ENCODE measurements around the gene PLTP. TPM values are rescaled to one million over a fixed set of nuclear protein-coding genes. Genes with fewer than 3 reads are reported as not detected.

PLTP gene
- total RNA-seq, 4 donors from 2014 or later, result 31.2 to 221 (median 113) TPM

GRCh38 chr20:45886590-45887345 lies 25.2 kb downstream of the PLTP start:
- DNase-seq, result no peak
- intact Hi-C loops (cut with DNase I; ENCODE audit: low total_unique reads), result no loop called here

GRCh38 chr20:45883100-45883469 lies 28.9 kb downstream of the PLTP start:
- Histone ChIP-seq H3K4me1 (peaks cover 0 to 7% of the 10 kb centered on the region in 2 donors), H3K9me3 (no peaks in the 10 kb centered on the region), H3K27me3 (no peaks in the 10 kb centered on the region), H3K27ac (no peak overlapping the region), H3K4me3 (no peak overlapping the region), H3K36me3 (no peaks in the 10 kb centered on the region)
- DNase-seq, result no peak
- TF ChIP-seq POLR2A (IDR thresholded peaks at IDR 0.05) (no peak), CTCF (IDR thresholded peaks at IDR 0.05) (no peak)
- intact Hi-C loops (cut with DNase I; ENCODE audit: low total_unique reads), result no loop called here

More at GRCh38 chr20:45886590-45887345, 25.2 kb downstream of the PLTP start:
- H3K4me1 ChIP-seq, result peaks cover 2 to 5% of the 10 kb centered on the region in 2 donors
- no peaks in the 10 kb centered on the region for H3K9me3 ChIP-seq
- TF ChIP-seq CTCF (IDR thresholded peaks at IDR 0.05) (no peak), POLR2A (IDR thresholded peaks at IDR 0.05) (no peak)
- H3K4me3 ChIP-seq, result no peak overlapping the region
- no peak overlapping the region for H3K27ac ChIP-seq
- no peaks in the 10 kb centered on the region for H3K36me3 ChIP-seq
- no peaks in the 10 kb centered on the region for H3K27me3 ChIP-seq

- no peak for DNase-seq
- intact Hi-C loops (cut with DNase I; ENCODE audit: low total_unique reads), result no loop called here
- H3K27me3 ChIP-seq, result no peaks in the 10 kb centered on the region
- no peak overlapping the region for H3K4me3 ChIP-seq
- no peak for TF ChIP-seq CTCF (IDR thresholded peaks at IDR 0.05)
- TF ChIP-seq POLR2A (IDR thresholded peaks at IDR 0.05), result no peak
- no peaks in the 10 kb centered on the region for H3K36me3 ChIP-seq
- H3K9me3 ChIP-seq, result no peaks in the 10 kb centered on the region
- no peak overlapping the region for H3K27ac ChIP-seq
- H3K4me1 ChIP-seq, result peaks cover 0 to 7% of the 10 kb centered on the region in 2 donors
Observed at GRCh38 chr20:45882469-45883099, 29.4 kb downstream of the PLTP start.

GRCh38 chr20:45880988-45881788 lies 30.8 kb downstream of the PLTP start, which contains the start of gene ZSWIM1:
Gene ZSWIM1 (plus strand): TSS chr20:45881227. CDS start chr20:45882593, 1,366 bp downstream.
- no peaks in the 10 kb centered on the region for H3K9me3 ChIP-seq
- H3K27ac ChIP-seq, result peak within 1 kb of the TSS; percentile 78 to 81
- DNase-seq, result peak; percentile 100
- H3K27me3 ChIP-seq, result no peaks in the 10 kb centered on the region
- H3K4me3 ChIP-seq, result peak within 1 kb of the TSS; percentile 48 to 52
- intact Hi-C loops (cut with DNase I; ENCODE audit: low total_unique reads), result no loop called here
- TF ChIP-seq POLR2A (IDR thresholded peaks at IDR 0.05) (peak; percentile 47 to 52), CTCF (IDR thresholded peaks at IDR 0.05) (peak in 2 of 4 experiments; percentile 6 to 10)
- H3K4me1 ChIP-seq, result peaks cover 0 to 7% of the 10 kb centered on the region in 2 donors
- H3K36me3 ChIP-seq, result no peaks in the 10 kb centered on the region
